Measurements from ENCODE around the gene HOPX.
"Not testable (repeated sequence)": the region's sequence is repeated elsewhere in the genome, so short reads cannot be mapped to it uniquely, and the experiment has no call there.

GRCh38 chr4:56726593-56726992, 45.5 kb upstream of the HOPX start:
- not testable (repeated sequence) for TF ChIP-seq CTCF (IDR thresholded peaks at IDR 0.05 in 4 of 5, conservative IDR thresholded peaks at IDR 0.05 in 1 of 5); POLR2A (IDR thresholded peaks at IDR 0.05)

Data from gastrocnemius medialis (tissue), 4 donors.